ENCODE data around the gene SLC35C1.

Gene SLC35C1

DNA sequence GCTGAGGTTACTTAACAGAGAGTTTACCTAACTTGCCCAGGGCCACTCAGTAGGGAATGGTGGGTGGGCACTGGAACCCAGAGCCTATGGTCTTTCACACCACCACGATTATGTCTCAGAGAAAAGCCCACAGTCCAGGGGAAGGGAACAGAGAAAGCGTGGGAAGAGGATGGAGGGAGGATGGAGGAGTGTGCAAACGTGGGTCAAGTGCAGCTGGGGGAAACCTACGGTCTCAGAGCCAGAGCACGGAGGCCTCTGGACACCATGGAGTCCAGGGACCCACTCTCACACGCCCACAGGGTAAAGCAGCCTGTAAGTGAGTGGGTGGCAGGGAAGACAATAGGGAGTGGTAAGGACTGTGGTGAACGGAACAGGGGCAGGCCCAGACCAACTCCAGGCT is 47.3 kb upstream of the SLC35C1 start:
- TF ChIP-seq, protein P1, sequence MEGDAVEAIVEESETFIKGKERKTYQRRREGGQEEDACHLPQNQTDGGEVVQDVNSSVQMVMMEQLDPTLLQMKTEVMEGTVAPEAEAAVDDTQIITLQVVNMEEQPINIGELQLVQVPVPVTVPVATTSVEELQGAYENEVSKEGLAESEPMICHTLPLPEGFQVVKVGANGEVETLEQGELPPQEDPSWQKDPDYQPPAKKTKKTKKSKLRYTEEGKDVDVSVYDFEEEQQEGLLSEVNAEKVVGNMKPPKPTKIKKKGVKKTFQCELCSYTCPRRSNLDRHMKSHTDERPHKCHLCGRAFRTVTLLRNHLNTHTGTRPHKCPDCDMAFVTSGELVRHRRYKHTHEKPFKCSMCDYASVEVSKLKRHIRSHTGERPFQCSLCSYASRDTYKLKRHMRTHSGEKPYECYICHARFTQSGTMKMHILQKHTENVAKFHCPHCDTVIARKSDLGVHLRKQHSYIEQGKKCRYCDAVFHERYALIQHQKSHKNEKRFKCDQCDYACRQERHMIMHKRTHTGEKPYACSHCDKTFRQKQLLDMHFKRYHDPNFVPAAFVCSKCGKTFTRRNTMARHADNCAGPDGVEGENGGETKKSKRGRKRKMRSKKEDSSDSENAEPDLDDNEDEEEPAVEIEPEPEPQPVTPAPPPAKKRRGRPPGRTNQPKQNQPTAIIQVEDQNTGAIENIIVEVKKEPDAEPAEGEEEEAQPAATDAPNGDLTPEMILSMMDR (IDR thresholded peaks at IDR 0.05; ENCODE audit: low read depth, low read length, poor library complexity, severe bottlenecking), result no peak
- TF ChIP-seq EZH2phosphoT487 (IDR thresholded peaks at IDR 0.05; ENCODE audit: borderline replicate concordance, low read length), result no peak
- no peak overlapping the region for H3K4me2 ChIP-seq (ENCODE audit: low read length)
- no peaks in the 10 kb centered on the region for H3K9me2 ChIP-seq (replicated peaks; ENCODE audit: control insufficient read depth, low read length)
- no peaks in the 10 kb centered on the region for H3F3A ChIP-seq (ENCODE audit: control insufficient read depth, insufficient read depth)
- no peaks in the 10 kb centered on the region for H3K79me2 ChIP-seq (ENCODE audit: control insufficient read depth, low read length)
- H3K4me1 ChIP-seq (ENCODE audit: control insufficient read depth, low read length), result peaks cover 3% of the 10 kb centered on the region; the same call in 1 of the 2 replicates
- no peaks in the 10 kb centered on the region for H4K20me1 ChIP-seq (ENCODE audit: control insufficient read depth, insufficient read depth, low read depth, low read length)
- H3K36me3 ChIP-seq (ENCODE audit: control insufficient read depth, low read length), result no peaks in the 10 kb centered on the region
- peaks cover 8% of the 10 kb centered on the region for H3K27me3 ChIP-seq (ENCODE audit: control insufficient read depth, low read length)
- no peak overlapping the region for H3K4me3 ChIP-seq (ENCODE audit: low read length)
- no peaks in the 10 kb centered on the region for H3K9me3 ChIP-seq (ENCODE audit: control insufficient read depth, insufficient read depth, low read length)
- no peak overlapping the region for H3K27ac ChIP-seq (ENCODE audit: low read depth, low read length)

DNA sequence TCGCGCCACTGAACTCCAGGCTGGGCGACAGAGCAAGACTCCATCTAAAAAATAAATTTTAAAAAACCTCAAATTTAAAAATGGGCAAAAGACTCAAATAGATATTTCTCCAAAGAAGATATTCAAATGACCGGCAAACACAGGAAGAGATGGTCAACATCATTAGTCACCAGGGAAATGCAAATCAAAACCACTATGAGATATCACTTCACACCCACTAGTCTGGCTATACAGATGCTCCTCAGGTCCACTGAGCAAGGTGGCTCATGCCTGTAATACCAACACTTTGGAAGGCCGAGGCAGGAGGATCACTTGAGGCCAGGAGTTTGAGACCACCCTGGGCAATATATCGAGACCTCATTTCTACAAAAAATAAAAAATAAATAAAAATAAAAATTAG is 43.3 kb upstream of the SLC35C1 start:
- Histone ChIP-seq H3F3A (ENCODE audit: control insufficient read depth, insufficient read depth) (no peaks in the 10 kb centered on the region), H3K9me3 (ENCODE audit: control insufficient read depth, insufficient read depth, low read length) (no peaks in the 10 kb centered on the region), H3K27ac (ENCODE audit: low read depth, low read length) (no peak overlapping the region), H3K36me3 (ENCODE audit: control insufficient read depth, low read length) (no peaks in the 10 kb centered on the region), H3K79me2 (ENCODE audit: control insufficient read depth, low read length) (no peaks in the 10 kb centered on the region), H4K20me1 (ENCODE audit: control insufficient read depth, insufficient read depth, low read depth, low read length) (no peaks in the 10 kb centered on the region), H3K4me1 (ENCODE audit: control insufficient read depth, low read length) (peaks cover 3% of the 10 kb centered on the region; the same call in 1 of the 2 replicates), H3K27me3 (ENCODE audit: control insufficient read depth, low read length) (peaks cover 13% of the 10 kb centered on the region), H3K4me2 (ENCODE audit: low read length) (no peak overlapping the region), H3K9me2 (replicated peaks; ENCODE audit: control insufficient read depth, low read length) (no peaks in the 10 kb centered on the region), H3K4me3 (ENCODE audit: low read length) (no peak overlapping the region)
- TF ChIP-seq EZH2phosphoT487 (IDR thresholded peaks at IDR 0.05; ENCODE audit: borderline replicate concordance, low read length), result no peak
- TF ChIP-seq, protein P1 (IDR thresholded peaks at IDR 0.05; ENCODE audit: low read depth, low read length, poor library complexity, severe bottlenecking), result no peak

DNA sequence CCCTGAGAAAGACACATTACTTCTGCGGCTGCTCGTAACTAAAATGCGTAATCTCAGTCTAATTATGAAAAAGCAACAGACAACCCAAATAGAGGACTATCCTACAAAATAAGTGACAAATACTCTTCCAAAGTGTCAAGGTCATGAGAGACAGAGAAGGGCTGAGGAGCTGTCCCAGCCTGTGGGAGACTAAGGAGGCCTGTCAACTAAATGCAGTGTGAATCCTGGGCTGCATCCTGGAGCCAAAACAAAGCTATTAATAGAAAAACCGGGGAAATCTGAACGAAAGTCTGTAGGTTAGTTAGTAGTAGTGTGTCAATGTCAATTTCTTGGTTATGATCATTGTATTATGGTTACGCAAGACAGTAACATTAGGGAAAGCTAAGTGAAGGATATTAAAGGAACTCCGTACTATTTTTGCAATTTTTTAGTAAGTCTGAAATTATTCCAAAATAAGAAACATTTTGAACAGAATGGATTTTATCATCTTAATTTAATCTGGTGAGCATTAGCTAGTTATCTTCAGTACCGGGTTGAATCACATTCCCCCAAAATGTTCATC is 39.8 kb upstream of the SLC35C1 start:
- Histone ChIP-seq H3F3A (ENCODE audit: control insufficient read depth, insufficient read depth) (no peaks in the 10 kb centered on the region), H3K79me2 (ENCODE audit: control insufficient read depth, low read length) (no peaks in the 10 kb centered on the region), H4K20me1 (ENCODE audit: control insufficient read depth, insufficient read depth, low read depth, low read length) (no peaks in the 10 kb centered on the region), H3K4me1 (ENCODE audit: control insufficient read depth, low read length) (no peaks in the 10 kb centered on the region), H3K27ac (ENCODE audit: low read depth, low read length) (no peak overlapping the region), H3K4me3 (ENCODE audit: low read length) (no peak overlapping the region), H3K27me3 (ENCODE audit: control insufficient read depth, low read length) (peaks cover 26% of the 10 kb centered on the region), H3K9me3 (ENCODE audit: control insufficient read depth, insufficient read depth, low read length) (no peaks in the 10 kb centered on the region), H3K4me2 (ENCODE audit: low read length) (no peak overlapping the region), H3K9me2 (replicated peaks; ENCODE audit: control insufficient read depth, low read length) (no peaks in the 10 kb centered on the region), H3K36me3 (ENCODE audit: control insufficient read depth, low read length) (no peaks in the 10 kb centered on the region)
- TF ChIP-seq, protein P1 (IDR thresholded peaks at IDR 0.05; ENCODE audit: low read depth, low read length, poor library complexity, severe bottlenecking), result no peak
- TF ChIP-seq EZH2phosphoT487 (IDR thresholded peaks at IDR 0.05; ENCODE audit: borderline replicate concordance, low read length), result no peak

Data from DOHH2 (cell line).